A549 (cell line): ENCODE results near the gene GPX5.

Source experiments
- CTCF ChIP-seq: fragments of >200 bp; sonication (Bioruptor Twin); formaldehyde crosslinking; IDR thresholded peaks from 3 replicates; pipeline ENCODE4 v1.5.1; 2016
- HDAC2 ChIP-seq: fragments of 200-600 bp; sonication (generic); IDR thresholded peaks from 2 replicates; pipeline ENCODE4 v1.6.1; 2016
- HOXB13 ChIP-seq: fragments of 250-450 bp; sonication (Bioruptor Pico); IDR thresholded peaks from 2 replicates; pipeline ENCODE4 v1.5.0; 2020; ENCODE audit warnings: low read depth, mild to moderate bottlenecking, moderate library complexity
- POLR2A ChIP-seq: IDR thresholded peaks from 2 replicates; pipeline ENCODE4 v1.6.1; 2012; ENCODE audit warnings: mild to moderate bottlenecking, low read length
- POLR2AphosphoS2 ChIP-seq: conservative IDR thresholded peaks from 2 replicates; pipeline ENCODE4 v1.6.1; 2012; ENCODE audit warnings: low read length, improper control_type of control experiment, inconsistent platforms
- RFX5 ChIP-seq: fragments of 450-650 bp; IDR thresholded peaks from 2 replicates; pipeline ENCODE4 v1.7.1; 2014; ENCODE audit warnings: antibody characterized with exemption, mild to moderate bottlenecking, moderate library complexity
- RNF2 ChIP-seq: fragments of 200-600 bp; sonication (generic); IDR thresholded peaks from 2 replicates; pipeline ENCODE4 v1.6.1; 2016; ENCODE audit warnings: low read depth, mild to moderate bottlenecking, antibody characterized with exemption, moderate library complexity, borderline replicate concordance
- SMC3 ChIP-seq: fragments of >200 bp; sonication (Bioruptor Twin); formaldehyde crosslinking; IDR thresholded peaks from 3 replicates; pipeline ENCODE4 v1.6.1; 2018; ENCODE audit warnings: inconsistent platforms
- TP53 ChIP-seq: fragments of 250-450 bp; sonication (Bioruptor Pico); IDR thresholded peaks from 2 replicates; pipeline ENCODE4 v1.5.0; 2021; ENCODE audit warnings: mild to moderate bottlenecking, moderate library complexity
- USF2 ChIP-seq: fragments of 450-650 bp; IDR thresholded peaks from 2 replicates; pipeline ENCODE4 v1.6.1; 2014; ENCODE audit warnings: antibody characterized with exemption

- TF ChIP-seq USF2 (no peak), CTCF (no peak), RNF2 (no peak), RFX5 (no peak), POLR2A (no peak), HDAC2 (no peak), POLR2AphosphoS2 (no peak), SMC3 (no peak), TP53 (CRISPR knock-in tag) (no peak), HOXB13 (CRISPR knock-in tag) (no peak)
Measured at GRCh38 chr6:28569748-28570147, 44.1 kb downstream of the GPX5 start.
